Neural crest cell (in vitro differentiated cells): ENCODE results near the gene THRB. TPM values are rescaled to one million over a fixed set of nuclear protein-coding genes. Genes with fewer than 3 reads are reported as not detected.

Experiments
- DNase-seq: peaks from one replicate; pipeline ENCODE4 v3.0.0; 2021; ENCODE audit warnings: low read depth, mixed read lengths, low spot score
- H3K27ac Mint-ChIP-seq: one replicate; pipeline ENCODE4 v1.8.0; 2021; ENCODE audit warnings: mild to moderate bottlenecking, mixed read lengths; ENCODE audit not compliant: unreplicated experiment
- H3K27me3 Mint-ChIP-seq: 2 replicates; pipeline ENCODE4 v1.8.0; 2021; ENCODE audit warnings: low read depth, mild to moderate bottlenecking, mixed read lengths
- H3K36me3 Mint-ChIP-seq: 2 replicates; pipeline ENCODE4 v1.8.0; 2021; ENCODE audit warnings: low read depth, mild to moderate bottlenecking, mixed read lengths
- H3K4me1 Mint-ChIP-seq: 2 replicates; pipeline ENCODE4 v1.8.0; 2021; ENCODE audit warnings: mixed read lengths
- H3K4me3 Mint-ChIP-seq: one replicate; pipeline ENCODE4 v1.8.0; 2021; ENCODE audit warnings: mild to moderate bottlenecking, mixed read lengths
- H3K9me3 Mint-ChIP-seq: 2 replicates; pipeline ENCODE4 v1.8.0; 2021; ENCODE audit warnings: mixed read lengths
- CTCF ChIP-seq: fragments of 200-600 bp; sonication (generic); conservative IDR thresholded peaks from 2 replicates; pipeline ENCODE4 v1.5.0; 2021; ENCODE audit warnings: antibody characterized with exemption, mild to moderate bottlenecking
- total RNA-seq: library from RNA; stranded (reverse); gene quantifications from 2 replicates; pipeline ENCODE4 v1.2.1, GENCODE V29; 2021

Gene THRB
- total RNA-seq, 1 donor from 2014 or later, result 0.65 TPM

GRCh38 chr3:24253336-24253735 is 241.3 kb downstream of the THRB start:
- Mint-ChIP-seq H3K36me3 (no peaks in the 10 kb centered on the region), H3K9me3 (no peaks in the 10 kb centered on the region), H3K27ac (no peak overlapping the region), H3K27me3 (no peaks in the 10 kb centered on the region), H3K4me1 (no peaks in the 10 kb centered on the region), H3K4me3 (no peak overlapping the region)
- DNase-seq, result no peak
- TF ChIP-seq CTCF, result no peak

DNA sequence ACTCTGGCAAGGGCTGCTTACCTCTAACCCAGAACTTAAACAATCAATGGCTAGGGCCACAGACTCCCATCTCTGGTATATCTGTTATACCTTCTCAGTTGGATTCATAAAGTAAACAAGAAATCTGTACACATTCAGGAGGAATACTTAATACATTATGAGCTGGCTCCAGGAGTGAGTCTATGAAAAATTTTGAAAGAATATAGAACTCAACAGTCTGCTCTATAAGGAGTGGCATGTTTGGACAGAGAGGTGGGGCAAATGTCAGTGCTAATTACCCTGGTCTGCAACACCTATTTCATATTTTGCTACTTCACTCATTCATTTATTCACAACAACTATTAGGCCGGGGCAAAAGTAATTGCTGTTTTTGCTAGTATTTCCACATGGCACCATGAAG is 245.1 kb downstream of the THRB start:
- no peak overlapping the region for H3K4me3 Mint-ChIP-seq
- no peak for TF ChIP-seq CTCF
- no peaks in the 10 kb centered on the region for H3K27me3 Mint-ChIP-seq
- H3K9me3 Mint-ChIP-seq, result peaks cover 2% of the 10 kb centered on the region
- DNase-seq, result no peak
- H3K36me3 Mint-ChIP-seq, result no peaks in the 10 kb centered on the region
- H3K27ac Mint-ChIP-seq, result no peak overlapping the region
- H3K4me1 Mint-ChIP-seq, result peaks cover 5% of the 10 kb centered on the region

GRCh38 chr3:24245056-24245455 is 249.6 kb downstream of the THRB start:
- Mint-ChIP-seq H3K27me3 (no peaks in the 10 kb centered on the region), H3K9me3 (peaks cover 2% of the 10 kb centered on the region), H3K4me1 (peaks cover 27% of the 10 kb centered on the region), H3K4me3 (no peak overlapping the region), H3K36me3 (no peaks in the 10 kb centered on the region), H3K27ac (no peak overlapping the region)
- no peak for TF ChIP-seq CTCF
- DNase-seq, result no peak

GRCh38 chr3:24244491-24244890 is 250.2 kb downstream of the THRB start:
- Mint-ChIP-seq H3K27ac (no peak overlapping the region), H3K4me3 (no peak overlapping the region), H3K9me3 (peaks cover 2% of the 10 kb centered on the region), H3K36me3 (no peaks in the 10 kb centered on the region), H3K4me1 (peaks cover 27% of the 10 kb centered on the region), H3K27me3 (no peaks in the 10 kb centered on the region)
- TF ChIP-seq CTCF, result no peak
- DNase-seq, result no peak

DNA sequence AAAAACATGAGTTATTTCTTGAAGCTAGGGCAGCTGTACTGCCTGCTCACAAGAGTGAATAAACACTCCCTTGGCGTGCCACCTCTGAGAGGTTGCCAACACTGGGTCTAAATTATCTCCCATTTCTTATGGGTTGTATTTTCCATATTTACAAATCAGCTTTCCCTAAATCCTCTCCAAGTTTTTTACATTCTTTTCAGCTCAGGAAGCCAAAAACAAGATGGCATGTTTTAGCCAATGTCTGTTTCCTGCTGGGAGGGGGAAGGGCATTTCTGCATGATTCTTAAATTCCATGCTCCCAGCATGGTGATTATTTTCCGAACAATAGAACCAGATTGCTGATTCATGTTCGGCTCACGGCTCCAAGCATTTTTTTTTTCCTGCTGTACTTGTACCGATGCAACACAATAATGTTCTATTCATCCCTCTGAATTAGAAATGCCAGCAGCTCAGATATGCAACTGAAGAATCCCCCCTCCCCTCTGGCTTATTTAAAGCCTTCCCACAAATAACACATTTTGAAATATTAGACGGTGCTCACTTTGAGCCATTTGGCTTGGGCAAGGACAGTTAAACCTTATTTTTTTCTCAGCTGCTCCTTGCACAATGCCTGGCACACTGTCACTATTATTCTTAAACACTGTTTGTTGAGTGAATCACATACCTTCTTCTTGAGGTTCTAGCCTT is 252.5 kb downstream of the THRB start:
- Mint-ChIP-seq H3K9me3 (peaks cover 2% of the 10 kb centered on the region), H3K4me1 (peaks cover 27% of the 10 kb centered on the region), H3K27me3 (no peaks in the 10 kb centered on the region), H3K4me3 (no peak overlapping the region), H3K27ac (peak overlapping the region; percentile 36), H3K36me3 (no peaks in the 10 kb centered on the region)
- no peak for TF ChIP-seq CTCF
- no peak for DNase-seq
